Colonic mucosa (tissue), 4 donors: ENCODE results near the gene GPR155. TPM values are rescaled to one million over a fixed set of nuclear protein-coding genes. Genes with fewer than 3 reads are reported as not detected.

Experiments used
- DNase-seq: peaks from one replicate; pipeline ENCODE4 v3.0.0-alpha.2; 2020
- H3K27ac ChIP-seq: fragments of 200-600 bp; one replicate; pipeline ENCODE4 v1.8.0; 2021
- H3K27me3 ChIP-seq: fragments of 200-600 bp; one replicate; pipeline ENCODE4 v1.8.0; 2021
- H3K36me3 ChIP-seq: fragments of 200-600 bp; one replicate; pipeline ENCODE4 v1.8.0; 2021
- H3K4me1 ChIP-seq: fragments of 200-600 bp; one replicate; pipeline ENCODE4 v1.8.0; 2021; ENCODE audit warnings: mild to moderate bottlenecking
- H3K4me3 ChIP-seq: fragments of 200-600 bp; one replicate; pipeline ENCODE4 v1.8.0; 2021
- H3K9ac ChIP-seq, 2 donors: one replicate each; pipeline ENCODE4 v1.7.0; 2013; ENCODE audit warnings: control low read depth in 2 of 2, low read depth in 2 of 2, low read length in 2 of 2
- H3K9me3 ChIP-seq: fragments of 200-600 bp; one replicate; pipeline ENCODE4 v1.8.0; 2021
- intact Hi-C: fragments of 100-400 bp; cut with DNase I; formaldehyde crosslinking; loops from one replicate; pipeline ENCODE4 v1.14.1; 2022
- total RNA-seq, 2 donors: library from RNA; stranded (reverse); fragmentation: NEBNext Ultra II Directional in 1 of 2; extraction: Animal tissue kit (Norgen Biotek cat#: 25700) in 1 of 2; gene quantifications; one replicate each; pipeline ENCODE4 v1.2.1, GENCODE V29; 2021
- TF ChIP-seq, protein P1 (sequence below): fragments of 200-600 bp; IDR thresholded peaks from one replicate; pipeline ENCODE4 v1.8.0; 2022; ENCODE audit warnings: antibody characterized with exemption, mild to moderate bottlenecking
- donor health status: healthy.
- donor health status: DM: no; HTN: no; CAD: no.
- donor health status: DM: no; HTN: no; CAD: no.

The GPR155 gene
- total RNA-seq, 2 donors from 2014 or later = 1.3 to 4.0 TPM

DNA sequence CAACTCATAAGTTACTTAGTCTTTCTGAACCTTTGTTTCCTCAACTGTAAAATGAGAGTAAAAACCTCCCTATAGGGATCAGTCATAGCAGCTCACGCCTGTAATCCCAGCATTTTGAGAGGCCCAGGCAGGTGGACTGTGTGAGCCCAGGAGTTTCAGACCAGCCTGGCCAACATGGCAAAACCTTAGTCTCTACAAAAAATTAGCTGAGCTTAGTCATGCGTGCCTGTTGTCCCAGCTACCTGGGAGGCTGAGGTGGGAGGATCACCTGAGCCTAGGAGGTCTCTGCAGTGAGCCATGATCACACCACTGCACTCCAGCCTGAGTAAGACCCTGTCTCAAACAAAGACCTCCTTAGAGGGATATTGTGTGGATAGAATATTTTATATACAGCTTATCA, 2.3 kb downstream of the GPR155 start:
- Histone ChIP-seq H3K4me3 (no peak overlapping the region), H3K27ac (no peak overlapping the region), H3K9ac (no peak overlapping the region)

GRCh38 chr2:174482854-174483253, 4.0 kb downstream of the GPR155 start:
- Histone ChIP-seq H3K9ac (no peak overlapping the region), H3K9me3 (no peaks in the 10 kb centered on the region), H3K27me3 (no peaks in the 10 kb centered on the region), H3K4me3 (no peak overlapping the region), H3K36me3 (no peaks in the 10 kb centered on the region), H3K27ac (no peak overlapping the region), H3K4me1 (peaks cover 3% of the 10 kb centered on the region)
- DNase-seq = no peak
- intact Hi-C loops = no loop called here
- TF ChIP-seq, protein P1, sequence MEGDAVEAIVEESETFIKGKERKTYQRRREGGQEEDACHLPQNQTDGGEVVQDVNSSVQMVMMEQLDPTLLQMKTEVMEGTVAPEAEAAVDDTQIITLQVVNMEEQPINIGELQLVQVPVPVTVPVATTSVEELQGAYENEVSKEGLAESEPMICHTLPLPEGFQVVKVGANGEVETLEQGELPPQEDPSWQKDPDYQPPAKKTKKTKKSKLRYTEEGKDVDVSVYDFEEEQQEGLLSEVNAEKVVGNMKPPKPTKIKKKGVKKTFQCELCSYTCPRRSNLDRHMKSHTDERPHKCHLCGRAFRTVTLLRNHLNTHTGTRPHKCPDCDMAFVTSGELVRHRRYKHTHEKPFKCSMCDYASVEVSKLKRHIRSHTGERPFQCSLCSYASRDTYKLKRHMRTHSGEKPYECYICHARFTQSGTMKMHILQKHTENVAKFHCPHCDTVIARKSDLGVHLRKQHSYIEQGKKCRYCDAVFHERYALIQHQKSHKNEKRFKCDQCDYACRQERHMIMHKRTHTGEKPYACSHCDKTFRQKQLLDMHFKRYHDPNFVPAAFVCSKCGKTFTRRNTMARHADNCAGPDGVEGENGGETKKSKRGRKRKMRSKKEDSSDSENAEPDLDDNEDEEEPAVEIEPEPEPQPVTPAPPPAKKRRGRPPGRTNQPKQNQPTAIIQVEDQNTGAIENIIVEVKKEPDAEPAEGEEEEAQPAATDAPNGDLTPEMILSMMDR = no peak

More for the DNA sequence above, 2.3 kb downstream of the GPR155 start:
- TF ChIP-seq, protein P1 = no peak
- H3K9me3 ChIP-seq = no peaks in the 10 kb centered on the region
- no peaks in the 10 kb centered on the region for H3K36me3 ChIP-seq
- no peak for DNase-seq
- intact Hi-C loops = no loop called here
- peaks cover 3% of the 10 kb centered on the region for H3K4me1 ChIP-seq
- H3K27me3 ChIP-seq = no peaks in the 10 kb centered on the region

- no peaks in the 10 kb centered on the region for H3K9me3 ChIP-seq
- no peaks in the 10 kb centered on the region for H3K27me3 ChIP-seq
- H3K36me3 ChIP-seq = no peaks in the 10 kb centered on the region
- intact Hi-C loops = no loop called here
- TF ChIP-seq, protein P1 = no peak
- H3K4me3 ChIP-seq = no peak overlapping the region
- no peak for DNase-seq
- no peaks in the 10 kb centered on the region for H3K4me1 ChIP-seq
- no peak overlapping the region for H3K27ac ChIP-seq
- no peak overlapping the region for H3K9ac ChIP-seq
These were observed 9.1 kb downstream of the GPR155 start for GRCh38 chr2:174477759-174478158.

DNA sequence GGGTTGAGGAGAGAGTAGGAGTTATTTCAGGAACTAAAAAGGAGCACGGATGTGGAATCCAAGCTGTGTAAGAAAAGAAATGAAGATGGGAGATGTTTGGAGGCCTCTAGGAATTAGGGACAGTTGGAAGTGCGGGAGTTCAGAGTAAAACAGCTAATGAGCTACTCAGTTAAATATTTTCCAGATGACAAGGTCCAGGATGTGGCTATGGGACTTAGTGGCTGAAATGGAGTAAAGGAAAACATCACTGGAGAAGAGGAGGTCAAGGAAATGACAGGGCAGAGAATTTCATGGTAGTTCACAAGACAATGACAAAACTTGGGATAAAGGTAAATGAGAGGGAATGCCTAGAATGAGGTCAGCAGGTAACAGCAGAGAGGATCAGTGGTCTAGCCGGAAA, 13.0 kb downstream of the GPR155 start:
- TF ChIP-seq, protein P1 = no peak
- Histone ChIP-seq H3K9ac (no peak overlapping the region), H3K4me1 (no peaks in the 10 kb centered on the region), H3K27me3 (no peaks in the 10 kb centered on the region), H3K36me3 (no peaks in the 10 kb centered on the region), H3K9me3 (no peaks in the 10 kb centered on the region), H3K4me3 (no peak overlapping the region), H3K27ac (no peak overlapping the region)
- DNase-seq = no peak
- intact Hi-C loops = no loop called here

GRCh38 chr2:174465327-174465726, 21.5 kb downstream of the GPR155 start:
- H3K9me3 ChIP-seq = no peaks in the 10 kb centered on the region
- H3K4me3 ChIP-seq = no peak overlapping the region
- no peaks in the 10 kb centered on the region for H3K4me1 ChIP-seq
- intact Hi-C loops = loop anchor here (2.0 kb wide), 1 partner anchor 223 kb away; no protein-coding TSS in a partner anchor
- no peak overlapping the region for H3K27ac ChIP-seq
- no peak for DNase-seq
- no peaks in the 10 kb centered on the region for H3K27me3 ChIP-seq
- no peaks in the 10 kb centered on the region for H3K36me3 ChIP-seq
- H3K9ac ChIP-seq = no peak overlapping the region
- TF ChIP-seq, protein P1 = no peak
